ENCODE data around the gene CCT4. TPM values are rescaled to one million over a fixed set of nuclear protein-coding genes. Genes with fewer than 3 reads are reported as not detected.
A peak's percentile ranks its signal among the peaks of the same experiment; 100 is the strongest.

The CCT4 gene
- total RNA-seq, 1 experiment from 2014 or later = 345 TPM

GRCh38 chr2:61888267-61889055 lies at the start of gene CCT4 (continued):
- TF ChIP-seq AFF4 (CRISPR knock-in tag; IDR thresholded peaks at IDR 0.05; ENCODE audit: borderline replicate concordance) (no peak), ZNF219 (CRISPR knock-in tag; IDR thresholded peaks at IDR 0.05; ENCODE audit: borderline replicate concordance) (no peak), SMAD3 (CRISPR knock-in tag; IDR thresholded peaks at IDR 0.05; ENCODE audit: borderline replicate concordance) (peak; percentile 91), ZNF121 (CRISPR knock-in tag; IDR thresholded peaks at IDR 0.05) (peak; percentile 46; the same call in 1 of the 2 replicates), GABPB1 (CRISPR knock-in tag; IDR thresholded peaks at IDR 0.05) (peak; percentile 89), AR (CRISPR knock-in tag; IDR thresholded peaks at IDR 0.05) (no peak), ERG (CRISPR knock-in tag; IDR thresholded peaks at IDR 0.05) (no peak), ETV6 (CRISPR knock-in tag; IDR thresholded peaks at IDR 0.05) (peak; percentile 56; the same call in 1 of the 2 replicates), ATF6 (CRISPR knock-in tag; IDR thresholded peaks at IDR 0.05) (no peak), ZNF532 (CRISPR knock-in tag; IDR thresholded peaks at IDR 0.05; ENCODE audit: borderline replicate concordance) (no peak), EMX1 (CRISPR knock-in tag; IDR thresholded peaks at IDR 0.05) (no peak), ELF4 (CRISPR knock-in tag; IDR thresholded peaks at IDR 0.05; ENCODE audit: low read depth) (no peak), ZNF423 (CRISPR knock-in tag; IDR thresholded peaks at IDR 0.05) (no peak), ZNF263 (CRISPR knock-in tag; IDR thresholded peaks at IDR 0.05; ENCODE audit: low read depth) (no peak; the same call in 1 of the 2 replicates), IRF1 (CRISPR knock-in tag; IDR thresholded peaks at IDR 0.05) (peak; percentile 15; the same call in 1 of the 2 replicates), PRDM15 (CRISPR knock-in tag; IDR thresholded peaks at IDR 0.05) (no peak), CDX4 (CRISPR knock-in tag; IDR thresholded peaks at IDR 0.05; ENCODE audit: borderline replicate concordance) (no peak), SMAD4 (CRISPR knock-in tag; IDR thresholded peaks at IDR 0.05) (no peak)

Measured in WTC11 (cell line).